AG04450 (cell line): ENCODE measurements around the gene PTPRG. TPM values are rescaled to one million over a fixed set of nuclear protein-coding genes. Genes with fewer than 3 reads are reported as not detected.

Experiments used
- CTCF ChIA-PET: fragments of 300-600, 350-600 bp; formaldehyde crosslinking; extraction: SDS; loops from one replicate; lab custom pipeline; 2022; ENCODE audit warnings: antibody characterized with exemption, inconsistent platforms; lab: Charles Lee
- POLR2A ChIA-PET: fragments of 350-600 bp; formaldehyde crosslinking; extraction: SDS; loops from one replicate; lab custom pipeline; 2021; ENCODE audit warnings: antibody characterized with exemption, inconsistent platforms; lab: Yijun Ruan, JAX
- DNase-seq: peaks from one replicate; pipeline ENCODE4 v3.0.0-alpha.2; 2011; ENCODE audit warnings: low read depth, low spot score
- H3K27ac ChIP-seq: one replicate; pipeline ENCODE4 v1.5.1; 2012; ENCODE audit warnings: low read depth, low read length, control low read depth
- H3K27me3 ChIP-seq: one replicate; pipeline ENCODE4 v1.6.0; 2012; ENCODE audit warnings: low read length; ENCODE audit not compliant: control insufficient read depth, insufficient read depth
- H3K4me3 ChIP-seq: 2 replicates; pipeline ENCODE4 v1.5.1; 2011; ENCODE audit warnings: mild to moderate bottlenecking, low read depth, low read length, control low read depth
- H3K9me3 ChIP-seq: 2 replicates; pipeline ENCODE4 v1.5.1; 2012; ENCODE audit warnings: low read length; ENCODE audit not compliant: control insufficient read depth, insufficient read depth
- polyA plus RNA-seq: library from polyadenylated mRNA; depleted of rRNA; stranded (reverse); fragments of >200 nt; gene quantifications from 2 replicates; pipeline ENCODE4 v1.2.3, GENCODE V29; 2011
- TF ChIP-seq, protein P1 (sequence below): IDR thresholded peaks from 2 replicates; pipeline ENCODE4 v1.5.1; 2011; ENCODE audit warnings: low read depth, low read length, control low read depth, inconsistent platforms

Gene PTPRG
- polyA plus RNA-seq, 1 experiment = 26.5 TPM

DNA sequence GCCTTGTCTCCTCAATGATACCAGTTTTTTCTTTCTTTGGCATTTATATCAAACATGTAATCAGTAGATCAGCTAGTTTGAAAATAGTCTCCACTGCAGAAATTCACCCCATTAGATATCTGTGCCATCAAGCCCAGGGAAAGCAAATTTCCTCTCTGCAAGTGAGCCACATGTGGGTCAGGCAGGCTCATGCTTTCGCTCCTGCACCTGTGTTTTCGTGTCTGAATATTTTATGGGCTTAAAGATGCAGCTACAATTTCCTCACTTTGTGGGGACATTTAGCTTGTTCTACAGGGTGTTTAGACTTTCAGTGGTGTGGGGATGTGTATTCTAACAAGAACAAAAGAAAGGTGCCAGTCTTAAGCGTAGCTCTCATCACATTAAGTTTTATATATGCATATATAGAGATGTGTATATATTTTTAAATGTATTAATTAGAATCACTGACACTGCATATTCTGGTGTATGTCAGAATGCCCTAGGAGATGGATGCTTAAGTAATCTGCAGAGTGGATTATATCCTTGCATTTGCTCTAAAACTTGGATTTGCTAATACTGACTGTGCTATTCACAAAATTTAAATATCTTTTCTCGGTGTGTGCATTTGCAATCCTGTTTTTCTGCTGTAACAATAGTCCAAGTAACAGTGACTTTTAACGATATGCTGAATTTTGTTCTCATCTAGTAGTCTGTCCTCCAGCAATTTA, 372.6 kb downstream of the PTPRG start:
- DNase-seq = no peak
- ChIA-PET POLR2A (no interaction called here), CTCF (no interaction called here)
- H3K9me3 ChIP-seq = peaks cover 5% of the 10 kb centered on the region; the same call in 1 of the 2 replicates
- TF ChIP-seq, protein P1, sequence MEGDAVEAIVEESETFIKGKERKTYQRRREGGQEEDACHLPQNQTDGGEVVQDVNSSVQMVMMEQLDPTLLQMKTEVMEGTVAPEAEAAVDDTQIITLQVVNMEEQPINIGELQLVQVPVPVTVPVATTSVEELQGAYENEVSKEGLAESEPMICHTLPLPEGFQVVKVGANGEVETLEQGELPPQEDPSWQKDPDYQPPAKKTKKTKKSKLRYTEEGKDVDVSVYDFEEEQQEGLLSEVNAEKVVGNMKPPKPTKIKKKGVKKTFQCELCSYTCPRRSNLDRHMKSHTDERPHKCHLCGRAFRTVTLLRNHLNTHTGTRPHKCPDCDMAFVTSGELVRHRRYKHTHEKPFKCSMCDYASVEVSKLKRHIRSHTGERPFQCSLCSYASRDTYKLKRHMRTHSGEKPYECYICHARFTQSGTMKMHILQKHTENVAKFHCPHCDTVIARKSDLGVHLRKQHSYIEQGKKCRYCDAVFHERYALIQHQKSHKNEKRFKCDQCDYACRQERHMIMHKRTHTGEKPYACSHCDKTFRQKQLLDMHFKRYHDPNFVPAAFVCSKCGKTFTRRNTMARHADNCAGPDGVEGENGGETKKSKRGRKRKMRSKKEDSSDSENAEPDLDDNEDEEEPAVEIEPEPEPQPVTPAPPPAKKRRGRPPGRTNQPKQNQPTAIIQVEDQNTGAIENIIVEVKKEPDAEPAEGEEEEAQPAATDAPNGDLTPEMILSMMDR = no peak
- no peaks in the 10 kb centered on the region for H3K27me3 ChIP-seq
- no peak overlapping the region for H3K4me3 ChIP-seq
- H3K27ac ChIP-seq = no peak overlapping the region

DNA sequence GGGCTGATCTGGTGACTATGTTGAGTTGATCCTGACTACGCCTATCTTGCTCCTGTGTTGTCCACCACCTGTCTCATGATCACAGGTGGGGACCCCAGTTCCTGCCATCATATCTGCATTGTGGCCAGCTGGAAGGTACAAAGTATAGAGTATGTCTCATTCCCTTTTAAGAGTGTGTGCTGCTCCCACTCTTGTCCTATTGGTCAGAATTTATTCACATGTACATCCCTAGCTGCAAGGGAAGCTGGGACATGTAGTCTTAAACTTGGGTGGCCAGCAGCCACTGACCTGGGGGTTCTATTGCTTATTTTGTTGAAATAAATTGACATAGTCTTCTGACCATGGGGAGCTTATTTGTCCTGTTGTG, 373.1 kb downstream of the PTPRG start:
- Histone ChIP-seq H3K4me3 (no peak overlapping the region), H3K27ac (no peak overlapping the region), H3K27me3 (no peaks in the 10 kb centered on the region), H3K9me3 (peaks cover 5% of the 10 kb centered on the region; the same call in 1 of the 2 replicates)
- ChIA-PET CTCF (no interaction called here), POLR2A (no interaction called here)
- no peak for DNase-seq
- TF ChIP-seq, protein P1 = no peak

DNA sequence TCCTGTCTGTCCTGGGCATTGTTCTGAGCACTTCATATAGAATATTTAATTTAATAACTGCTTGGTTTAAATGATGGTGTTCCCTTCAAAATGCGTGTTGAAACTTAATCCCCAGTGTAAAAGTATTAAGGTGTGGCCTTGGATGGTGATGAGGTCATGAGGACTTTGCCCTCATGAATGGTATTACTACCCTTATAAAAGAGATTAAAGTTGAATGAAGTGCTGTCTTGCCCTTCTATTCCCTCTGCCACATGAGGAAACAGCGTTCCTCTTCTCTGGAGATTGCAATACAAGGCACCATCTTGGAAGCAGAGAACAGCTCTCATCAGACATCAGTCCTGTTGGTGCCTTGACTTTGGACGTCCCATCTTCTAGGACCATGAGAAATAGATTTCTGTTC, 374.4 kb downstream of the PTPRG start:
- ChIA-PET POLR2A (no interaction called here), CTCF (interaction anchor here (0.8 to 2.4 kb wide), 19 partner anchors 8 to 372 kb away, joined by 3 to 17 read pairs (median 4); no protein-coding TSS in a partner anchor)

DNA sequence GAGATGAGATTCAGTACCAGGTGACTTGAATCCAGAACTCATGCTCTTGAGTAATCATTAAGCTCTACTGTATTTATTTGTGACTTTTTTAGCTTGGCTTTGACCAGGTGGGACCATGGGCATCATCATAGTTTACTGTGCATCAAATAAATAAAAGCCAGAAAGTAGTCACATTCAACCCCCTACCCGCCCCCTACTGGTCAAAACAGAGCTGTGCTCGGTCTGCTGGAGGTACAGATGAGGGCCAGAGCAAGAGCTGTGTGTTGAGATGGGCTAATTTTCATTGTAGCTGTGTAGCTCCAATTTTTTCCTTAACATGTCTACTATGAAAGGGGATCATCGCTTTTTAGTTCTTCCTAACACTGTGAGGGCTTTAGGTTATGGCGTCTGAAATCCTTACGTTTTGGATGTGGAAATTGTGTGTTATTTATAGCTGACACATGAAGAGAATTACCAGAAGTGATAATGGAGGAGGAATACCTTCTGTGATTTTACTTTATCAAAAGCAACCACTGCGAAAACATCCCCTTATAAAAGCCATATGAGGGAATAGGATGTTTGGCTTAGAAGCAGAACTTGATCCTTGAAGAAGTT, 375.1 kb downstream of the PTPRG start:
- POLR2A ChIA-PET = no interaction called here
- CTCF ChIA-PET = interaction anchor here (0.6 to 2.4 kb wide), 25 partner anchors 9 to 373 kb away, joined by 3 to 17 read pairs (median 4); no protein-coding TSS in a partner anchor
- no peak overlapping the region for H3K4me3 ChIP-seq
- H3K27ac ChIP-seq = no peak overlapping the region
- DNase-seq = no peak
- TF ChIP-seq, protein P1 = peak; percentile 65
- H3K27me3 ChIP-seq = no peaks in the 10 kb centered on the region
- peaks cover 5% of the 10 kb centered on the region; the same call in 1 of the 2 replicates for H3K9me3 ChIP-seq

More for the DNA sequence above, 374.4 kb downstream of the PTPRG start:
- TF ChIP-seq, protein P1 = no peak
- no peak overlapping the region for H3K27ac ChIP-seq
- no peaks in the 10 kb centered on the region for H3K27me3 ChIP-seq
- DNase-seq = no peak
- no peak overlapping the region for H3K4me3 ChIP-seq
- peaks cover 5% of the 10 kb centered on the region; the same call in 1 of the 2 replicates for H3K9me3 ChIP-seq

DNA sequence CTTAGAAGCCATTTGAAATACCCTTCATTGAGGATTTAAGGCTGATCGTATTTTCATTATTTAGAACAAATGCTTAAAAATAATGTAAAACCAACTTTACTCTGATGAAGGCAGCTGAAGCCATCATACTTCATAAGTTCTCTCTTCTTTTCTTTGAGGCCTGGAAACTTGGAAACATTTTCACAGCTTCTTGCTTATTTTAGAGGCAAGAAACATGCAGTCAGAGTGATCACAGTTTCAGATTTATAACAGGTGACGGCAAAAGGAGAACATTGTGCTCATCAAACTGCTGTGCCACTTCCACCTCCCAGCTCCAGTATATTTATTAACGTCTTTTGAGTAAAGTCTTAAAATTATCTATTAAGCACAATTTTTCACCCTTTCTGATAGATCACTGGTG, 376.1 kb downstream of the PTPRG start:
- CTCF ChIA-PET = interaction anchor here (0.6 to 2.4 kb wide), 8 partner anchors 8 to 374 kb away, joined by 3 to 14 read pairs (median 4); no protein-coding TSS in a partner anchor
- TF ChIP-seq, protein P1 = no peak
- Histone ChIP-seq H3K9me3 (peaks cover 5% of the 10 kb centered on the region; the same call in 1 of the 2 replicates), H3K27me3 (no peaks in the 10 kb centered on the region), H3K4me3 (no peak overlapping the region), H3K27ac (no peak overlapping the region)
- no peak for DNase-seq
- POLR2A ChIA-PET = no interaction called here
